Breast epithelium (tissue), 4 donors: ENCODE measurements around the gene USP10. TPM values are rescaled to one million over a fixed set of nuclear protein-coding genes. Genes with fewer than 3 reads are reported as not detected.

Source experiments
- DNase-seq, 2 donors: peaks; one replicate each; pipeline ENCODE4 v3.0.0-alpha.2; 2019; ENCODE audit warnings: low spot score in 2 of 2
- H3K27ac ChIP-seq, 2 donors: fragments of 200-600 bp; sonication (generic) in 1 of 2; one replicate each; pipeline ENCODE4 v1.5.1; 2016 to 2019; ENCODE audit warnings: mild to moderate bottlenecking in 1 of 2
- H3K27me3 ChIP-seq, 2 donors: fragments of 200-600 bp; sonication (generic) in 1 of 2; one replicate each; pipeline versions ENCODE4 v1.5.1 to v1.6.0; 2017 to 2019; ENCODE audit warnings: control low read depth in 1 of 2, mild to moderate bottlenecking in 1 of 2
- H3K36me3 ChIP-seq: fragments of 200-600 bp; one replicate; pipeline ENCODE4 v1.5.1; 2019
- H3K4me1 ChIP-seq, 2 donors: fragments of 200-600 bp; sonication (generic); one replicate each; pipeline ENCODE4 v1.5.1; 2016 to 2019; ENCODE audit warnings: control low read depth in 1 of 2
- H3K4me3 ChIP-seq, 3 donors: fragments of 200-600 bp; sonication (generic); 1 replicate in 2 of 3; 2 replicates in 1 of 3; pipeline ENCODE4 v1.5.1; 2016 to 2019; ENCODE audit warnings: mild to moderate bottlenecking in 3 of 3, moderate library complexity in 2 of 3
- H3K9me3 ChIP-seq, 2 donors: fragments of 200-600 bp; sonication (generic) in 1 of 2; one replicate each; pipeline ENCODE4 v1.5.1; 2016 to 2019; ENCODE audit warnings: control low read depth in 1 of 2
- POLR2A ChIP-seq: fragments of 450-650 bp; IDR thresholded peaks from one replicate; pipeline ENCODE4 v1.6.1; 2016; ENCODE audit warnings: antibody characterized with exemption, mild to moderate bottlenecking, moderate library complexity
- POLR2AphosphoS5 ChIP-seq, 3 donors: sonication (generic); formaldehyde crosslinking; IDR thresholded peaks; one replicate each; pipeline ENCODE4 v1.6.1; 2017; ENCODE audit warnings: antibody characterized with exemption in 3 of 3
- intact Hi-C: fragments of 100-400 bp; cut with DNase I; formaldehyde crosslinking; loops from one replicate; pipeline ENCODE4 v1.15.1; 2023; ENCODE audit warnings: low total_unique reads
- total RNA-seq, 3 donors: library from RNA; depleted of rRNA; stranded (reverse); fragments of >200 nt; gene quantifications; one replicate each; pipeline ENCODE4 v1.1.0, GENCODE V29; 2016
- TF ChIP-seq, protein P1 (sequence below), 3 donors: fragments of 450-650 bp; IDR thresholded peaks; one replicate each; pipeline ENCODE4 v1.5.1; 2016 to 2017; ENCODE audit warnings: antibody characterized with exemption in 3 of 3, mild to moderate bottlenecking in 3 of 3, moderate library complexity in 3 of 3

Gene USP10
- total RNA-seq, 3 donors from 2014 or later: 30.4 to 70.8 (median 51.5) TPM

DNA sequence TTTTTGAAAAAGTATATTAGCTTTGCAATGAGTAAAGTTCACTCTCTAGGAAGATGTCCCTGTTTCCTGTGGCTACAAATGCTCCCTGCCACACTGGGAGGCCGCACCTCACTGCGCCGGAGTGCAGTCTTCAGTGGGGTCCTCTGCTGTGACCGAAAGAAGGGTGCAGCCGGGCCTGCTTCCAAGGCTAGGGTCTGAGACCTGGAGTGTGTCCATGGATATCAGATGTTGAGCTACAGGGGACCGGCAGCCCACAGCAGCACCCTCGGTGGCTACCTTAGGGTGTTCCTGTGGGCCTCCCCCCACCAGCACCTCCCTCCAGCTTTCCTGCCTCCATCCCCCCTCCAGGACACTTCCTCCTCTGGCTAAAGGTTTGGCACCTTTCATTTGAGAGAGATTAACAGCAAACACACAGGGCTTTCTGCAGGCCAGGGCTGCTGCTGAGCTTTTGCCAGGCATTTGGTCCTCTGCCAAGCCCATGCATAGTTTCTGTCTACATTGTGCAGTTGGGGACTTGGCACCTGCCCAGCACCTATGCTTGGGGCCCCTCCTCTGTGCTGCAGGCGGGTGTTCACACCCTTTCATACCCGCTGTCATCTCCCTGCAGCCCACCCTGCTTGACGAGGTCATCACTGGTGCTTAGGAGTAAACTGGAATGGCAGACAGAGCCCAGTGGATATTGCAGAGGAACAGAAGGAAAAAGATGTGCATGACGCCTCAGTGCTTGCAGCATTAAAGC is 86.2 kb downstream of the USP10 start:
- Histone ChIP-seq H3K9me3 (no peaks in the 10 kb centered on the region), H3K36me3 (no peaks in the 10 kb centered on the region), H3K27ac (no peak overlapping the region), H3K4me1 (peaks cover 0 to 7% of the 10 kb centered on the region in 2 donors), H3K27me3 (no peaks in the 10 kb centered on the region), H3K4me3 (no peak overlapping the region)
- TF ChIP-seq POLR2AphosphoS5 (IDR thresholded peaks at IDR 0.05): no peak
- TF ChIP-seq, protein P1, sequence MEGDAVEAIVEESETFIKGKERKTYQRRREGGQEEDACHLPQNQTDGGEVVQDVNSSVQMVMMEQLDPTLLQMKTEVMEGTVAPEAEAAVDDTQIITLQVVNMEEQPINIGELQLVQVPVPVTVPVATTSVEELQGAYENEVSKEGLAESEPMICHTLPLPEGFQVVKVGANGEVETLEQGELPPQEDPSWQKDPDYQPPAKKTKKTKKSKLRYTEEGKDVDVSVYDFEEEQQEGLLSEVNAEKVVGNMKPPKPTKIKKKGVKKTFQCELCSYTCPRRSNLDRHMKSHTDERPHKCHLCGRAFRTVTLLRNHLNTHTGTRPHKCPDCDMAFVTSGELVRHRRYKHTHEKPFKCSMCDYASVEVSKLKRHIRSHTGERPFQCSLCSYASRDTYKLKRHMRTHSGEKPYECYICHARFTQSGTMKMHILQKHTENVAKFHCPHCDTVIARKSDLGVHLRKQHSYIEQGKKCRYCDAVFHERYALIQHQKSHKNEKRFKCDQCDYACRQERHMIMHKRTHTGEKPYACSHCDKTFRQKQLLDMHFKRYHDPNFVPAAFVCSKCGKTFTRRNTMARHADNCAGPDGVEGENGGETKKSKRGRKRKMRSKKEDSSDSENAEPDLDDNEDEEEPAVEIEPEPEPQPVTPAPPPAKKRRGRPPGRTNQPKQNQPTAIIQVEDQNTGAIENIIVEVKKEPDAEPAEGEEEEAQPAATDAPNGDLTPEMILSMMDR (IDR thresholded peaks at IDR 0.05): no peak
- no peak for TF ChIP-seq POLR2A
- intact Hi-C loops: no loop called here
- DNase-seq: no peak

DNA sequence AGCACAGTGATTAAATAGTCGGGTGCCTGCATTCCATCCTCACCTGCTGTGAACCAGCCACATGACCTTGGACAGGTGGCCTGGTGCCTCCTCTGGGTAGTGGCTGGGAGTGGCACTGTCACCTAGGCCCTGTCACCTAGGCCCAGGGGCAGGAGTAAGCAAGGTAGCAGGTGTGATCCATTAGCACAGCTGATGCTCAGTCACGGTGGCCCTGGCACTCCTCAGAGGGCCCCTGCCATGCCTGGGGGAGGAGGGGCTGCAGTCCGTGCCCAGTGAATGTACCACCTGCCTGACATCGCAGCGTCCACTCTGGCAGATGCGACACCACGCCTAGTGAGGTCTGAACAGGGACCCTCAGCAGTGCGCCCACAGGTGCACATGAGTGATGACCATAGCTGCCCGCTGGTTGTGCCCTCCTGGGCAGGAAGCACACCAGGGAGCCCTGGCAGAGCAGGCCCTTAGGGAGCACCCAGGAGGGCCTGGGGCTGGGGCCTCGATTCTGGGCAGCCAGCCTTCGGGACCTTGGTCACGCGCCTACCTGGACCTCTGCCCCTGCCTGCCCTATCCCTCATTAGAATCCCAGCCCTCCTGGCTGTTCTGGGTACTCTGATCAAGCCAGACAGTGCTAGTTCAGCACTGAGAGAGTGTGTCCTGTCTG is 86.9 kb downstream of the USP10 start:
- H3K9me3 ChIP-seq: no peaks in the 10 kb centered on the region
- intact Hi-C loops: no loop called here
- no peaks in the 10 kb centered on the region for H3K27me3 ChIP-seq
- H3K4me1 ChIP-seq: peaks cover 0 to 7% of the 10 kb centered on the region in 2 donors
- no peak for DNase-seq
- TF ChIP-seq POLR2A (no peak), POLR2AphosphoS5 (IDR thresholded peaks at IDR 0.05) (no peak)
- TF ChIP-seq, protein P1 (IDR thresholded peaks at IDR 0.05): no peak
- no peaks in the 10 kb centered on the region for H3K36me3 ChIP-seq
- H3K27ac ChIP-seq: no peak overlapping the region
- no peak overlapping the region for H3K4me3 ChIP-seq

DNA sequence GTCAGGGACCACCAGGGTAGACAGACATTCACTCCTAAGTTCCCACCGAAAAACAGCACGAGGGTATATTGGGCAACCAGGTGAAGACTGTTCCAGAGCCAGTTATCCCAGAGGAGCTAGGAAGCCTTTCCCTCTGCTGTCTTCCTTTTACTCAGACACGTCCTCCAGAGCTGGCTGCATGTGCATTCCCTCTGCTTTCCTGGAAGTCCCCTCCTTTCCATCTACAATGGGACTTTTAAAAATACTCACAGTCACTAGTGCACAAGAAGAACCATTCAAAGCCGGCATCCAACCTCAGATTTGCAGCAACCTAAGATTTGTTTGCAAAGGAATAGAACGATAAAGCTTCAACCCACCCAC is 87.4 kb downstream of the USP10 start:
- Histone ChIP-seq H3K27me3 (no peaks in the 10 kb centered on the region), H3K36me3 (no peaks in the 10 kb centered on the region), H3K4me3 (no peak overlapping the region), H3K9me3 (no peaks in the 10 kb centered on the region), H3K4me1 (peaks cover 0 to 7% of the 10 kb centered on the region in 2 donors), H3K27ac (no peak overlapping the region)
- intact Hi-C loops: no loop called here
- DNase-seq: no peak
- TF ChIP-seq, protein P1 (IDR thresholded peaks at IDR 0.05): no peak
- TF ChIP-seq POLR2AphosphoS5 (IDR thresholded peaks at IDR 0.05) (no peak), POLR2A (no peak)

DNA sequence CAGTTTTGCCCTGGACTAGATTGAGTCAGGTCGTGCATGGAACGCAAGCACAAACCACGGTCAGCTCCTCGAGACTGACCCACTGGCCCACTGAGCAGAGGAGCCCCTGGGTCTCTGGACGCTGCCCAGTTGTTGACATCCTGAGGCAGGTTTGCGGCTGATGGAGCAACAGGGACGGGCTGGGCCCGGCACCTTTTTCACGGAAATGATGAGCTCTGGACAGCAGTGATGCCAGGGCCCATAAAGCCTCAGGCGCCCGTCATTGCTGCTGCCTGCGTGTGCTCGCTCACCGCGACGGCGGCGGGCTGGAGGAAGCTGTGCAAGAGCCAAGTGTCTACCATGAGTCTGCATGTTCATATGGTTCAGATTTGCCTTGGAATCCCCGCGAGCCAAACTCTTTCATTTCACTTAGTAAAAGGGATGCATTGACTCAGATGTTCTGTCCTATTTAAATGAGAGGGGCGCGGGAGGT is 89.2 kb downstream of the USP10 start:
- no peaks in the 10 kb centered on the region for H3K36me3 ChIP-seq
- peak in 1 of 3 donors; percentile 51 for TF ChIP-seq POLR2AphosphoS5 (IDR thresholded peaks at IDR 0.05)
- TF ChIP-seq POLR2A: no peak
- peaks cover 0 to 7% of the 10 kb centered on the region in 2 donors for H3K4me1 ChIP-seq
- H3K27me3 ChIP-seq: no peaks in the 10 kb centered on the region
- DNase-seq: peak in 1 of 2 donors; percentile 35
- intact Hi-C loops: no loop called here
- H3K27ac ChIP-seq: peak overlapping the region; percentile 9 to 25
- H3K9me3 ChIP-seq: no peaks in the 10 kb centered on the region
- H3K4me3 ChIP-seq: no peak overlapping the region

DNA sequence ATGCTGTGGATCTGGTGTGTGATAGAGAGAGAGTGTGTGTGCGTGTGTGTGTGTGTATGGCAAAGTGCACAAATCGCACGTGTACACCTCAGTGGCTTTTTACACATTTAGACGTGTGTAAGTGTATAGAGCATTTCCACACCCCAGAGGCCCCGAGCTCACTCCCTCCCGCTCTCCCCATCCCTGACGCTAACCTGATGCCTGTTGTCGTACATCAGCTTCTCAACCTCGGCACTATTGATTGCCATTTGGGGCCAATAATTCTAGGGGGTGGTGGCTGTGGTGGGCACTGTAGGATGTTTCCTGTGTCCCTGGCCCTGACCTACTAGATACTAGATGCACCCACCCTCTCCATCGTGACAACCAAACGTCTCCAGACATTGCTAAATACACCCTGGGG is 89.6 kb downstream of the USP10 start:
- intact Hi-C loops: no loop called here
- Histone ChIP-seq H3K4me3 (no peak overlapping the region), H3K27me3 (no peaks in the 10 kb centered on the region), H3K36me3 (no peaks in the 10 kb centered on the region), H3K4me1 (peaks cover 0 to 7% of the 10 kb centered on the region in 2 donors), H3K9me3 (no peaks in the 10 kb centered on the region), H3K27ac (peak overlapping the region; percentile 9 to 25)
- no peak for DNase-seq
- TF ChIP-seq POLR2A: no peak
- TF ChIP-seq POLR2AphosphoS5 (IDR thresholded peaks at IDR 0.05): no peak
- TF ChIP-seq, protein P1 (IDR thresholded peaks at IDR 0.05): no peak
